K562 (cell line): ENCODE data around the gene SALL2. TPM values are rescaled to one million over a fixed set of nuclear protein-coding genes. Genes with fewer than 3 reads are reported as not detected.

ENCODE experiments used
- CTCF ChIP-seq, 3 experiments: IDR thresholded peaks in 2 of 3; conservative IDR thresholded peaks in 1 of 3; 2 replicates each; pipeline ENCODE4 v1.5.1; 2011 to 2012; ENCODE audit warnings: low read length in 3 of 3, mild to moderate bottlenecking in 3 of 3, control low read depth in 2 of 3, improper control_type of control experiment in 1 of 3, inconsistent platforms in 1 of 3, low read depth in 1 of 3, mixed read lengths in 1 of 3, moderate library complexity in 1 of 3; ENCODE audit not compliant: insufficient read depth in 2 of 3
- DEAF1 ChIP-seq: fragments of 450-650 bp; formaldehyde crosslinking; IDR thresholded peaks from 2 replicates; pipeline ENCODE4 v1.4.0; 2020; ENCODE audit warnings: mild to moderate bottlenecking, moderate library complexity
- HBP1 ChIP-seq: fragments of 450-650 bp; formaldehyde crosslinking; IDR thresholded peaks from 2 replicates; pipeline ENCODE4 v1.4.0; 2022; ENCODE audit warnings: missing genetic modification characterization
- HES1 ChIP-seq: fragments of 450-650 bp; IDR thresholded peaks from 2 replicates; pipeline ENCODE4 v1.6.1; 2016; ENCODE audit warnings: low read depth, mild to moderate bottlenecking, moderate library complexity
- RFX1 ChIP-seq: fragments of 450-650 bp; IDR thresholded peaks from 2 replicates; pipeline ENCODE4 v1.6.1; 2016; ENCODE audit warnings: mild to moderate bottlenecking, moderate library complexity
- SAFB2 ChIP-seq: fragments of 200-400 bp; formaldehyde crosslinking; IDR thresholded peaks from 2 replicates; pipeline ENCODE4 v1.6.1; 2018; ENCODE audit warnings: borderline replicate concordance, low read length, low read depth, moderate library complexity; ENCODE audit not compliant: severe bottlenecking
- STAG1 ChIP-seq: sonication (generic); formaldehyde crosslinking; IDR thresholded peaks from 2 replicates; pipeline ENCODE4 v1.5.0; 2020; ENCODE audit warnings: missing genetic modification reagents, borderline replicate concordance
- TBL1XR1 ChIP-seq, 2 experiments: IDR thresholded peaks; 2 replicates each; pipeline ENCODE4 v1.6.1; 2012; ENCODE audit warnings: improper control_type of control experiment in 2 of 2, low read length in 2 of 2, mild to moderate bottlenecking in 1 of 2
- TCF7L2 ChIP-seq: fragments of 150-350 bp; IDR thresholded peaks from 2 replicates; pipeline ENCODE4 v1.6.1; 2016; ENCODE audit warnings: low read depth, mild to moderate bottlenecking, low read length, moderate library complexity
- TEAD1 ChIP-seq, 2 experiments: fragments of 450-650 bp in 1 of 2; sonication (generic) in 1 of 2; formaldehyde crosslinking; IDR thresholded peaks; 2 replicates each; pipeline versions ENCODE4 v1.4.0 to v1.8.0; 2020 to 2022; ENCODE audit warnings: mild to moderate bottlenecking in 2 of 2, missing genetic modification reagents in 1 of 2
- TEAD4 ChIP-seq, 2 experiments: sonication (generic) in 1 of 2; formaldehyde crosslinking in 1 of 2; IDR thresholded peaks; 2 replicates each; pipeline versions ENCODE4 v1.6.1 to v1.8.0; 2012 to 2022; ENCODE audit warnings: borderline replicate concordance in 1 of 2, inconsistent platforms in 1 of 2, low read length in 1 of 2, mild to moderate bottlenecking in 1 of 2, missing genetic modification reagents in 1 of 2
- THAP7 ChIP-seq: fragments of 250-450 bp; sonication (Bioruptor Pico); IDR thresholded peaks from 2 replicates; pipeline ENCODE4 v1.5.0; 2021
- ZMIZ1 ChIP-seq, 2 experiments: fragments of 150-350 bp in 1 of 2; IDR thresholded peaks; 2 replicates each; pipeline ENCODE4 v1.6.1; 2012 to 2016; ENCODE audit warnings: low read depth in 2 of 2, low read length in 2 of 2, mild to moderate bottlenecking in 1 of 2, moderate library complexity in 1 of 2
- ZNF143 ChIP-seq: sonication (generic); formaldehyde crosslinking; IDR thresholded peaks from 2 replicates; pipeline ENCODE4 v1.9.0; 2022; ENCODE audit warnings: mild to moderate bottlenecking, missing genetic modification reagents
- ZNF384 ChIP-seq: IDR thresholded peaks from 2 replicates; pipeline ENCODE4 v1.6.1; 2012; ENCODE audit warnings: low read depth, low read length, improper control_type of control experiment
- polyA plus RNA-seq, 8 experiments: library from polyadenylated mRNA; depleted of rRNA in 4 of 8; stranded (reverse) in 5 of 8; unstranded in 3 of 8; fragments of >200 nt; fragmentation: Nextera tagmentation in 2 of 8; fragmentation: Illumina TruSeq in 1 of 8; extraction: Ambion mirVana in 2 of 8; extraction: Trizol in 1 of 8; gene quantifications; 2 replicates each; pipeline versions ENCODE4 v1.2.1 to v1.2.3, GENCODE V29; 2011 to 2014; ENCODE audit warnings: inconsistent platforms in 1 of 8, missing spikeins in 1 of 8
- total RNA-seq, 7 experiments: library from RNA; depleted of rRNA in 6 of 7; stranded (reverse); fragments of >200 nt in 6 of 7; fragmentation: Illumina TruSeq in 2 of 7; extraction: Trizol in 2 of 7; gene quantifications; 2 replicates each; pipeline versions ENCODE4 v1.2.1 to v1.2.3, GENCODE V29; 2011 to 2021; ENCODE audit warnings: low replicate concordance in 1 of 7

Gene SALL2
- total and polyA plus RNA-seq, 9 of the 15 experiments (the other 6 are each of a cell fraction or from before 2014, with no cell fraction given), result 6.6 to 30.4 (median 12.9) TPM

GRCh38 chr14:21557084-21557901 is 31.1 kb upstream of the SALL2 start (continued):
- peak in 1 of 2 experiments; percentile 20; a peak in 1 of 4 replicates for TF ChIP-seq TBL1XR1 (IDR thresholded peaks at IDR 0.05; ENCODE audit: low read length in 2 of 2)
- no peak for TF ChIP-seq HBP1
- TF ChIP-seq DEAF1, result peak; percentile 43
- no peak for TF ChIP-seq ZNF143 (CRISPR knock-in tag)
- no peak for TF ChIP-seq THAP7
- TF ChIP-seq SAFB2, result no peak
- TF ChIP-seq RFX1, result peak; percentile 80
- no peak for TF ChIP-seq STAG1
- peak in 1 of 2 experiments; percentile 62; a peak in 1 of 4 replicates for TF ChIP-seq ZMIZ1 (IDR thresholded peaks at IDR 0.05; ENCODE audit: low read depth in 2 of 2, low read length in 2 of 2)
- TF ChIP-seq HES1, result no peak
- peak; percentile 68 to 91; a peak in 3 of 4 replicates for TF ChIP-seq TEAD1 (CRISPR knock-in tag; IDR thresholded peaks at IDR 0.05)
- TF ChIP-seq TCF7L2, result no peak
- peak; percentile 49 to 81 (median 60); a peak in 5 of 6 replicates for TF ChIP-seq CTCF (IDR thresholded peaks at IDR 0.05 in 2 of 3, conservative IDR thresholded peaks at IDR 0.05 in 1 of 3; ENCODE audit: insufficient read depth in 2 of 3, low read depth in 1 of 3, low read length in 3 of 3)
- TF ChIP-seq ZNF384, result no peak
- peak; percentile 69 for TF ChIP-seq TEAD4 (IDR thresholded peaks at IDR 0.05; ENCODE audit: low read length)
- TF ChIP-seq TEAD4 (CRISPR knock-in tag; IDR thresholded peaks at IDR 0.05; ENCODE audit: borderline replicate concordance), result no peak
